Stimulated activated naive CD4-positive, alpha-beta T cell treated with Interleukin-2 at 50 U/mL for 16 hours (primary cell): ENCODE results near the gene FAM83C.

Experiments
- DNase-seq: peaks from one replicate; lab custom pipeline; 2025; lab: John Stamatoyannopoulos, UW

FAM83C gene

DNA sequence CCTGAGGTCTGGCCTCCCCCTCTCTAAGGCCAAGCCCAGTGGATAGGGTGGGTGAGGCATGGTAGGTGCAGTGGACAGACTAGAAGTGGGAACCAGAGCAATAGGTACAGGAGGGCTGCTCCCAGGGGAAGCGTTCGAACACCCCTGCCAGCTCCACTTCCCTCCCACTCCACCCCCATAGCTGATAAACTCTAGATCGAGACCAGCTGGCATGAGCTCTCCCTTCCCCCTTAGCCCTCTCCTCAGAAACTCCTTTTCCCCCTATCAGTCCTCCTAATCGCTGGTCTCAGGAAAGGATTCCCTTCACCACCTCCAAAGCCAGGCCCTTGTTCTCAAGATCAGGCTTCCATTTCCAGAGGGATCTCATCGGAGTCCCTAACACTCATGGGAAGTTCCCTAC lies 6.0 kb upstream of the FAM83C start:
- DNase-seq = no peak

DNA sequence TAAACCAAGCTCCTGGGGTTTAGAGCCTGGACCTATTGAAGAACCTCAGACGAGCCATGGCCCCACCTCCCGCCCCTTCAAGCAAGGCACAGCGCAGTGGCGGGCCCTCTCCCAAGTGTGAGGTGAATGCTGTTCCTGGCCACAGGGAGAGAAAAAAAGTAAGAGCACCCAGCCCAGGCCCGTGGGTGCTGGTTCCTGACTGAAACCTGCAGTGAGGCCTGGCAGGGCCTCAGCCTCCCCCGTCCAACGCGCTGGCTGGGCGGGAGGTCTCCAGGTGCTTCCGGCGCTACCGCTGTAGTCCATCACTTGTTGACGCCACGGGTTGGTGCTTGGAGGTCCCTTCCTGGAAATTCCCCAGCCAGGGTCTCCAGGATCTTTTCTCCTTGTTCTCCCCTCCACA lies 5.5 kb upstream of the FAM83C start:
- no peak for DNase-seq

DNA sequence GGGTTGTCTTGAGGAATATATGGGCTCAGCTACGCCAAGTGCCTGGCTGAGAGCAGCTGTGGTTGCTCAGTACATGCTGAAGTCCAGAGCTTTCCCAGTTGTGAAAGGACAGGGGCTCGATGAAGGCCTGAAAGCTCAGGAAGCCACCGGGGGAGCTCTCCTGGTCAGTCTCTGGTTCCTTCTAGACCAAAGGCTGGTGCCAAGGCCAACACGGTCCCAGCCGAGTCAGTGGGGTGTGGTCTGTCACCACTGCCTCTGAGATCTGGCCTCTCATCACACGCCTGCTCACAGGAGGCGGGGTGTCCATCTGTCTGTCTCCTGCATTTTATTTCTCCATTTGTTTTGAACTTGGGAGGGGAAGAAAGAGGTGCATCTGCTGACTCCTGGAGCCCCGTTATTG lies 4.9 kb upstream of the FAM83C start:
- DNase-seq = no peak

DNA sequence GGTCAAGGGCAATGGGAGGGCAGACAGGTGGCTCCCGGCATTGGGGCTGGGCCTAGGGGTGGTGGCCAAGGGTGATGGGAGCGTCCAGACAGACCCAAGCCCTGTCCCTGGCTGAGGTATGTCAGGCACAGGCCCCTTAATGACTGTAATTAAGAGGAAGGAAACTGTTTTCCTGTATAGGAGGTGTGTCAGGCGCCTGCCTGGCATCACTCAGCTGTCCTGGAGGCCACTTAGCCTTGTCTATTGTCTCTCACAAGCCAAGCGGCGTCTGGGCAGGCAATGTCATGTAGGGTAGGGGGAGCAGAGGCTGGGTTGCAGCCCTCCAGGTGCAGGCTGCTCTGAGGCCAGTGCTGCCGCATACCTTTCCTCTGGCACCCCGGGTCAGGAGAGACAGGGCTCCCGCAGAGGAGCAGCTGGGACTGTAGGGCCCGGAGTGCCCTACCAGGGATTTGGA lies 3.9 kb upstream of the FAM83C start:
- DNase-seq = no peak

DNA sequence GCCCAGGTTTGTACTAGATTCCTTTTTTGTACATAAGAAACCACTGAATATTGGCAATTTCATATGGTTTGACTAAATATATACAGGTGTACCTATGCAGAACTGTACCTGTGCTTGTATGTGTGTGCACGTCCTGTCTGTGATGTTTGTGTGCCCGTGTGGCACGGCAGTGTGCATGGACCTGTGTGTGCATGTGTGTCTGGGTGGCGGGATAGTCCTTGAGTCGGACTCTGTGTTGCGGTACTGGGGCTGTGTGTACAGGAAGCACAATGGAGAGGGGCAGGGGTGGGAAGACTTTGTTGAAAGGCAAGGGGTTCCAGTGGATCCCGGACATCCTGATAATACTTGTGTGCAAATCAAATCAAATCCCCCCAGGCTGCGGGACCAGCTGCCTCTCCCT lies 3.4 kb upstream of the FAM83C start:
- no peak for DNase-seq

DNA sequence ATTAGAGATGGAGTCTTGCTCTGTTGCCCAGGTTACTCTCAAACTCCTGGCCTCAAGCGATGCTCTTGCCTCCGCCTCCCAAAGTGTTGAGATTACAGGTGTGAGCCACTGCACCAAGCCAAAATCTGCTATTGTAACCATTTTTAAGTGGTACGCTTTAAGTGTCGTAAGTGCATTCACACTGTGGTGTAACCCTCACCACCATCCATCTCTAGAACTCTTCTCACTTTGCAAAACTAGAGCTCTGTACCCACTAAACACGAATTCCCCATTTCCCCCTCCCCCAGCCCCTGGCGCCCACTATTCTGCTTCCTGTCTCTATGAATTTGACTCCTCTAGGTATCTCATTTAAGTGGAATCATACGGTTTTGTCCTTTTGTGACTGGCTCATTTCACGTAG lies 2.8 kb upstream of the FAM83C start:
- no peak for DNase-seq

DNA sequence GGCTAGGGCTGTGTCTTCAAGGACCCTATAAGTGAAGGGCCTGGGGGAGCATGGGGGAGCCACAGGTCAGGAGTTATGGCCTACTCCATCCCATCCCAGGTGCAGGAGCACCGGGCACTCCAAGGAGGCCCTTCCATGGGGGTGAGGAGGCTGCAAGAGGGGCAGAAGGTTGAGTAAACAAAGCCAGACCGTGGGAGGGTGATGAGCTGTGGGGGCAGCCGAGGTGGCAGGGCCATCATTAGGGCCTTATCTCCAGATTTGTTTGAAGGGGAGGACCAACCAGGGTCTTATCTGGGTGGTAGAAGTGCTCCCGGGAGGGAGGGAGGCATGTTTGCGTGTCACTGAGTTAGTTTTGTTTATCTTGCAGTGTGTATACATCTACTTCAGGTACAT lies 2.1 kb upstream of the FAM83C start:
- DNase-seq = no peak

DNA sequence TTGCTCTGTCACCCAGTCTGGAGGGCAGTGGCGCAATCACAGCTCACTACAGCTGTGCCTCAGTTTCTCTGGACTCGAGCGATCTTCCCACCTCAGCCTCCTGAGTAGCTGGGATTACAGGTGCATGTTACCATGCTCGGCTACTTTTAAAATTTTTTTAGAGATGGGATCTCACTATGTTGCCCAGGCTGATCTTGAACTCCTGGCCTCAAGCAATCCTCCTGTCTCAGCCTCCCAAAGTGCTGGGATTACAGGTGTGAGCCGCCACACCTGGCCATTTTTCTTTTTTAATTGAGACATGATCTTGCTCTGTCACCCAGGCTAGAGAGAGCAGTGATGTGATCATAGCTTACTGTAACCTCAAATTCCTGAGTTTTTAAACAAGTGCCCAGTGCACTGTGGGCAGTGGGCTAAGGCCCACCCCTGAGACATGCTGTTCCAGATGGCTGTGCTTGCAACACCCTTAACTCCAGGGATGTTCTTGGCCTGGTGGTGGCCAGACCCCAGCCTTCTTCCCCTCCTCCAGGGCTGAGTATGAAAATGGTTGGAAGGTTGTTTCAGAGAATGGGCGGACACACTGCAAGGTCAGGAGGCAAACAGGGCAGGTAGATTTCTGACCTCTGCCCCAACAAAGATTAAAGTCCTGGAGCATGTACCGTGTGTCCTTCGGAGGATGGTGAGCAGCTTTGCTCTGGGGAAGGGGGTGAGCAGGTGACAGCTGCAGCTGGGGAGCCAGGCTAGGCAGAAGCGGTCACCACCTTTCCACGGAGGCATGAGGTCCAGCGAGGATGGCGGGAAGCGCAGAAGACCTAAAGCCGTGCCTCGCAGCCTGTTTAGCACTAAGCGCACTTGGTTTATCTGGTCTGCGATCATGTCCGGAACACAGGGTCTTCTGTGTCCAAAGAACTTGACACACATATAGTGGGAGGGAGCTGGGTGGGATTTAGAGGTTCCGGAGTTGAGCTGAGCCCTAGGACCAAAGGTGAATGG lies 1.4 kb upstream of the FAM83C start:
- no peak for DNase-seq

DNA sequence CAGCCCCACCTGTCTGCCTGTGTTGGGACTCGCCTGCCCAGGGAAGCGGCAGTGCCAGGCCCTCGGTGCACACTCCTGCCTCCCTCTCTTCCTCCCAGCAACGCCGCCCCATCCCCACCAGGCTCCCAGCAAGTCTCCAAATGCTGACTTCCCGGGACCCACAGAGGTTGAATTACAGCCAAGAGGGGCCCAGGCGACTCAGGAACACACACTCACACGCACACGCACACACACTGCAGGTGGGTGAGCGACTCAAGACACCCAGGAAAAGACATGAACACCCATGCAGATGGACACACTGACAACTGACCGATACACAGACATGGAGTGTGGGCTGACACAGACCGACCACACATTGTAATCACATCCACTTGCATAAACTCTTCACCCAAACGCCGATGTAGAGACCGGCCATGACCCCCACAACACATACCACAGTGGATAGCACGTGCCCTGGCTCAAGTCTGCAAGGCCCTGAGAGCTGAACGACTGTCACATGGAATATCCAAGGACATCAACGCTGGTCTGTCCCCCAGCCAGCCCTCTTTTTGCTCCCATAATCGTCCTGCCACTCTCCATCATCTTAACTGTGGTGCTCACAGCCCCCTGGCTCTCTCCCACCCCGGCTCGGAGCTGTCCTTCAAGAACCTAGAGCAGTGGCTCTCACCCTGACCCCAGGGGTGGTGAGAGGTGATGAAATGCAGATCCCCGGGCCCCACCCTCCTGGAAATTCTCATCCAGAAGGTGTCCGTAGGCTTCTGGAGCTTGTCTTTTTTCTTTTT lies 470 bp upstream of the FAM83C start:
- DNase-seq = no peak

DNA sequence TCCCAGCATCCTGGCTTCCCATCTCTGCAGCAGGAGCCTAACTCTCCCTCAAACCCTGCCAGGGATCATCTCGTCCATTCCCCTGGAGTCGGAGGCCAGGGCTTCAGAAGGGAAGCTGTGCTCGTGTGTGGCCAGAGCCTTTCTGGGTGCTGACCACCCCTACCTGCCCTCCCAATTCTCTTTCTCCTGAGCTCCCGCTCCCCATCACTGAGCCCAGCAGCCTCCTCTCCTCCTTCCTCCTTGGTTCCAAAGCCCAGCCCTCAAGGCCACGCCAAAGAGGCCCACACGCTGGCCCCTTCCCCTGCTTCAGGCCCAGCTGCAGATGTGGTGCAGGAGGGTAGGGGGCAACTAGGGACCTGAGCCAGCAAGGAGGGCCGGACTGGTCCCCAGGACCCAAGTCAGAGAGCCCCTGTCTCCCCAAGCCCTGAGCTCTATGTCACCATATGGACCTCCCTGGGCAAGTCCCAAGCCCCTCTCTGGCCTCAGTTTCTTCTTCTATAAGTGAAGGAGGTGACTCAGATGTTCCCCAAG lies 1.3 kb downstream of the FAM83C start:
- DNase-seq = no peak

DNA sequence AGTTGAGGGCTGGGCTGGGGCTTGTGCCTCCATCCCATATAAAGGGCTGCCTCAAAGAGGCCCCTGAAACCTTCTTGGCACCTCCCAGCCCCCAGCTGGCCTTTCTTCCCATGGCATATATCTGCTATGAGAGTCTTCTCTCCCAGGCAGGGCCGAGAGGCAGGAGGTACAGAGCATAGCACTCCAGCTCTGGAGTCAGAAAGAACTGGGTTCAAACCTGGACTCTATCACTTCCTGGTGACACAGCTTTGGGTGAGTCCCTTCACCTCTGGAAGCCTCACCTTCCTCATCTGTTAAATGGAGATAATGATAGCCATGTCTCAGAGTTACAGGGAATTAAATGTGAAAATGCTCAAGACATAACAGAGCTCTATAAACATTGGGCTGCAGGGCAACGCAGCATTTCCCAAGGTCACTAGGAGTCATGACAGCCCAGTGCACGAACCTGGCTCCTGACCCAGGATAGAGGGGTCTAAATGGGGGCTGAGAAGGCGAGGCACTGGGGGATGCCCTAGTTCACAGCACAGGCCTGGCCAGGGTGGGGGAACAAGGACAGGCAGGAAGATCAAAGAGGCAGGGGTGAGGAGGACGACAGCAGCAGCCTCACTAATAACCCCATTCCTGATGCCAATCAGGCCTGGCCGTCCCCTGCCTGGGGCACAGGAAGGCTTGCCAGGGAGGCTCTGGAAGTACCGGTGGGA lies 1.9 kb downstream of the FAM83C start:
- DNase-seq = no peak

DNA sequence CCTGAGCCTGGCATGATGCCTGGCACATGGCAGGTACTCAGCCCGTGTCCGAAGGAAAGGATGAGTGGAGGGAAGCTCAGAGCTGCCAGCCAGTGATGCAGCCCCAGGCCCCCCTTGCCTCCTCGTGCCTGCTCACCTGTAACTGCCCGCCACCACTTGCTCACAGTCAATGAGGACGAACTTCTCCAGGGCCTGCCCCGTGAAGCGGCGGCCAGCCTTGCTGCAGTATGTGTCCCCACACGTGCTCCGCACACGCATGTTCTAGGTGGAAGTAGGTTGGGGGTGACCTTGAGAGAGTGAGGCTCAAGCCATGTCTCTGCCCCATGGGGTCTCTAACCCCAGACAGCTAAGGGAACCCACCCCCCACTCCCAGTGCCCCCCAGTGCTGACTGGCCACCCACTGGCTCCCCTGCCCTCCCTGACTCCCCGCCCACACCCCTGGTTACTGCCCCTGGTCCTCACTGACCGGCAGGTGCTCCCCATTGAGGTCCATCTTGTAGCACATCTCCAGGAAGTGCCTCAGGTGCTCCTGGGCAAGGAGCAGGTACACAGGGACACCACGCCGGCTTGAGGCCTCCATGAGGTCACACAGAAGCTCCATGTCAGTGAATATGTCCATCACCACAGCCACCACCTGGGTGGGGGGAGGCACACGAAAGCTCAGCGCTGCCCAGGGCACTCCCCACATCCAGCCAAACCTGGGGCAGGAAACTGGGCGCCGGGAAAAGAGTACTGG lies 3.7 kb downstream of the FAM83C start:
- no peak for DNase-seq

DNA sequence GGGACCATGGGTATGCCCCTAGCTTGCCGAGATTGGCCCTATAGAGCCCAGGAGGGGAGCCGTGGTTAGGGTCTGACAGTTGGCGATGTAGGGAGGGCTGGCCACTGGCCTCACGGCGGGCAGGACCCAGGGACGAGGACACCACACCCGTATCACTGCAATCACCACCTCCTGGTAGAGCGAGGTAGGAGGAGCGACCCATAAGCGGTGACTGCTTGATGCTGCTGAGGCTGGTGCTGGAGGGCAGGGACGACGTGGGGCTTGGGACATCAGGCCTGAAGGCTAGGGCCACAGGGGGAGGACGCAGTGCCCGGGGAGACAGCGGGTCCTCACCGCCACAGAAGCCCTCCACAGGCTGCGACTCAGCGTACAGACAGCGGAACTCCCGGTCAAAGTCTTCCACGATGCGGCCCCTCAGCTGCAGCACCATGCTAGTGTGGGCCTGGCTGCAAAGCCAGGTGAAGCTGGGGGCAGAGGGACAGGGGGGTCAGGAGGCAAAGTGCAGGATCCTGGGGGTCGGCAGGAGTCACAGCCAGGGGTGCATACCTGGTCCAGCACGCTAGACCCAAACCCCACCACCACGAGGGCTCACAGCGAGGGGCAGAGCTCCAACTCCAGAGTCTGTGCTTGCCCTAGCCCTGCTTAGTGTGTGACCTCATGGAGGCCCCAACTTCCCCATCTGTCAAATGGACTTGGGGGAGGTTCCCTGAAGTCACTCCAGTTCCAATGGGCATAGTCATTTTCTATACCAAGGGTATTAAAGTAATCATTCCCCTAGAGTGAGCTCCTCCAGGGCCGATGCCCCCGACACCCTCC lies 4.5 kb downstream of the FAM83C start:
- DNase-seq = no peak

DNA sequence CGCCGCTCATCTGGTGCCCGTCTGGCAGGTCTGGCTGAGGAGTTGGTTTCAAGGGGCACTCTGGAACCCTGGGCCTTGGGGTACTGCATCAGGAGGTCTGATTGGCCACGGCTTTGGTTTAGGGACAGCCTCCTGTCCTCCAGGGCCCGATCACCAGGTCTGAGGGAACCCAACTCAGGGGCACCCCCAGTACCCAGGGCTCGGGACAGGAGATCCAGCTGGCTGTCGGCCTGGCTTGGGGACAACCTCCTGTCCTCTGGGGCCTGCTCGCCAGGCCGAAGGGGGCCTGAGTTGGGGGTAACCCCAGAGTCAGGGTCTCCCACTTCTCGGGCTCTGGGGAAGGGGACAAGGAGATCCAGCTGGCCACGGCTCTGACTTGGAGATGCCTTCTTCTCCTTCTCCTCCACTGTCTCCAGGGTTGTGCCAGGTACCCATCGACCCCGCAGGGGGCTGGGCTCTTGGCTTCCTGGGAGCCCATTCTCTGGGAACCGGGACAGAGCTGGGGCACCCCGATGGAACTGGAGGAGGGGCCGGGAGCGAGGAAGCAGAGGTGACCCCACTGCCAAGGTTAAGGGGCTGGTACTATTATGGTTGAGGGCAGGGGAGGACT lies 5.2 kb downstream of the FAM83C start:
- no peak for DNase-seq

DNA sequence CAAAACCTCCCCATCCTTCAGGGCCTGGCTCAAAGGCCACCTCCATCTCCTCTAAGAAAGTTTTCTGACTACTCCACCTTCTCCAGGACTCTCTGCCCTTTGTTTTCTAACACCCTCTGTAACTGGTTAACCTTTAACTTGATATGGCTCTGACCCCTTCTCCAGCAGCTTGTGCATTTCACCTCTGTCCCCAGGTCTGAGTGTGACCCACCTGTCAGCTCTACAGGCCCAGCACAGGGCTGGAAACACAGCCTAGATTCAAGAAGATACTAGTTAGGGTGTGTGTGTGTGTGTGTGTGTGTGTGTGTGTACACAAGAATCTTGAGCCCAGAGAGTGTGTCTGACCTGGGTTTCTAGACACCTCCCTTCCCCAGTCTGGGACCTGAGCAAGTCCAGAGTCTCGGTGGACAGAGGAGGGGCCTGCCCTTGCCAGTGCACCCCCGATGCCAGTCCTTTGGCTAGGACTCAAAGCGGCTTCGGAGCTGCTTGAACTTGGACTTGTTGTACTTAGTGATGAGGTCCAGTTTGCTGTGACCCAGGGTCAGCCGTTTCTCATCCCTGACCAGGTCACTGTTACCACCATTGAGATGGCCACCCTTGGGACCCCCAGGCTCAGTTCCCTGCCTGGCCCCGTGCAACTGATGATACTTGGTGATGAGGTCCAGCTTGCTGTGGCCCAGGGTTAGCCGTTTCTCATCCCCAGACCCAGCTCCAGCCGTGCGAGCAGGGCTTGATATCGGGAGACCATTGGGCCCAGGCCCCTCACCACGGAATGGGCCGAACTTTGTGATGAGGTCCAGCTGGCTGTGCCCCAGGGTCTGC lies 5.9 kb downstream of the FAM83C start:
- no peak for DNase-seq

DNA sequence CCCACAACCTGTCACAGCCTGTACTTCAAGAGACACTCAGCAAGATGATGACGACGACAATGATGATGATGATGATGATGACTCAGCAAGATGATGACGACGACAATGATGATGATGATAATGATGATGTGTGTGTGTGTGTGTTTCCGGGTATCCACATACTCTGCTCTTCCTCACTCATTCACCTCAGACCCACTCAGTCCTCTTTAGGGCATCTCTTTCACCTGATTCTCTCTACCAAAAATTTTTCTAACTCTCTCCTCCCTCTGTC lies 6.5 kb downstream of the FAM83C start:
- no peak for DNase-seq

DNA sequence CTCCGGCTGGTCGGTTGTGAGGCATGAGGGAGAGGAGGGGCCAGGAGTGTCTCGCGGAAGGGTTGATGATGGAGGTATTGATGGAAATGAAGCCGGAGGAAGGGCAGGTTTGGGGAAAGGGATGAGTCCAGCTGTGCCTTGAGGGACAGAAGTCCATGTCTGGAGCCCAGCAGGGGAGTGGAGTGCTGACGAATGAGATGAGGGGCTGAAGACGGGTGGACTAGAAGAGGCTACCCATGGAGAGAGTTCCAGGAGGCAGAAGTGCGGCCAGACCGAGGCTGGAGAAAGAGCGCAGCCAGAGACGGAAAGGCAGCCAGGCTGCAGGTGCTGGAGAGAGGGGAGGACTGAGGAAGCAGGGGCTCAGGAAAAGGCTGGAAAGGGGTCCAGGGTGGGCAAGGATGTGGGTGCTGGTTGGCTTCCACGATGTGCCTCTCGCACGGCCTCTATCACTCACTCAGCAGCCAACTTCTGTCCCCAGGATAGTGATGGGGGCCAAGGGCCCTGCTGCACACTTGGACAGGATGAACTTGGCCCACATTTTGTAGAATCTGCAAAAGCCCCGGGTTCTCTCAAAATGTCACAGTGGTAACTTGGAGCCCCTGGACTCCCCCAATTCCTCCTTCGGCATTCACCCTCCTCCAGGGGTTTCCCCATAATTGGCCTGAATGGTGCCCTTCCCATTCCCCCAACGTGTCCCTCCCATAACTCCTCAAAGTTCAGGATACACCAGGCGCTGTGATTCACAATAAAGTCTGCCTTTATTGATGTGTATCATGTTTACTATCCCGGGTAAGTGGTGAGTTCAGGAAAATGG lies 7.0 kb downstream of the FAM83C start:
- DNase-seq = no peak

DNA sequence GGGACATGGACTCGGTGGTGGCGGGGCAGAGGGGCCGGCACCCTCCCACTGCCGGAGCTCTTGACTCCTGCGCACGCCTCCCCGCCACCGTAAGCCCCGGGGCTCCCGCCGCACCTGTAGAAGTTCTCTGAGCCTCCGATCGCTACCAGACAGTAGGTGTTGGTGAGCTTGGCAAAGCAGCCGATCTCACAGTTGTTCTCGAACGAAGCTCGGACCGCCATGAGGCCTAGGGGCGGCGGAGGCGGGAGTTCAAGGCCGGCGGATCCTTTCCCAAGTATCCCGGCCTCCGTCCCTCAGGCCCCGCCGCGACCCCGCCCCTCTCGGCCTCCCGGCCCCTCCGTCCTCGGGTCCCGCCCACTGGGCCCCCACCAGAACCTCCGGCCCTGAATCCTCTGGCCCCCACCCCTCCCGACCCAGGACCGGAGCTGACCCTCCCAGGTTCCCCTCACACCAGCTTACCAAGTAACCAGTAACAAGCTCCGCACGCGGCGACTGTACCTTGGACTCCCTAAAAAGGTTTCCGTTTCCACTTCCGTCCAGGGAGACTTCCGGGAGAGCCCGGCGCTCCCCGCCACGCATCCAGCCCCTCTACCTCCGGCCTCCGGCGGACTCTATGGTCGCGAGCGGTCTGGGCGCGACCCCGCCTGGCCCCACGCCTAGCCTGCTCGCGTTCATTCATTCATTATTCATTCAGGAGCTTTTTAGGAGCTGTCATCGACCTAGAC lies 7.8 kb downstream of the FAM83C start, which contains the start of gene EIF6:
EIF6 (minus strand) TSS at position 506 of the 725 bp plus-strand sequence; CDS start at position 221, 285 bp downstream.
- DNase-seq = peak; percentile 74
